Astrocyte (in vitro differentiated cells and primary cell): ENCODE data around the gene NOS1AP. TPM values are rescaled to one million over a fixed set of nuclear protein-coding genes. Genes with fewer than 3 reads are reported as not detected.

Source experiments
- DNase-seq: peaks from one replicate; pipeline ENCODE4 v3.0.0-alpha.2; 2010; ENCODE audit warnings: low read depth
- FAIRE-seq: peaks from 2 replicates; lab custom pipeline; 2011; peaks lifted over from hg19 to GRCh38; lab: Jason Lieb, UNC
- H2AFZ ChIP-seq: 2 replicates; pipeline ENCODE4 v1.6.0; 2012; ENCODE audit warnings: low read depth, low read length, inconsistent platforms
- H3K27ac ChIP-seq: 2 replicates; pipeline ENCODE4 v1.5.1; 2011; ENCODE audit warnings: low read depth, low read length, inconsistent platforms
- H3K27me3 ChIP-seq: 2 replicates; pipeline ENCODE4 v1.6.0; 2011; ENCODE audit warnings: low read length, inconsistent platforms; ENCODE audit not compliant: insufficient read depth
- H3K36me3 ChIP-seq: 2 replicates; pipeline ENCODE4 v1.5.1; 2011; ENCODE audit warnings: low read length, inconsistent platforms; ENCODE audit not compliant: insufficient read depth
- H3K4me1 ChIP-seq: 2 replicates; pipeline ENCODE4 v1.5.1; 2011; ENCODE audit warnings: low read length, inconsistent platforms; ENCODE audit not compliant: insufficient read depth
- H3K4me2 ChIP-seq: 2 replicates; pipeline ENCODE4 v1.6.0; 2012; ENCODE audit warnings: low read length, inconsistent platforms
- H3K4me3 ChIP-seq: 2 replicates; pipeline ENCODE4 v1.5.1; 2011; ENCODE audit warnings: low read depth, mild to moderate bottlenecking, low read length, inconsistent platforms; ENCODE audit not compliant: insufficient read depth
- H3K79me2 ChIP-seq: 2 replicates; pipeline ENCODE4 v1.6.0; 2012; ENCODE audit warnings: mild to moderate bottlenecking, low read length, inconsistent platforms; ENCODE audit not compliant: insufficient read depth
- H3K9ac ChIP-seq: 2 replicates; pipeline ENCODE4 v1.6.0; 2012; ENCODE audit warnings: mild to moderate bottlenecking, low read length, inconsistent platforms
- H3K9me3 ChIP-seq: 2 replicates; pipeline ENCODE4 v1.5.1; 2012; ENCODE audit warnings: low read depth, mild to moderate bottlenecking, low read length, inconsistent platforms; ENCODE audit not compliant: insufficient read depth
- H4K20me1 ChIP-seq: 2 replicates; pipeline ENCODE4 v1.6.0; 2012; ENCODE audit warnings: low read length, inconsistent platforms; ENCODE audit not compliant: insufficient read depth
- H3K27ac Mint-ChIP-seq: one replicate; pipeline ENCODE4 v1.8.0; 2021; ENCODE audit warnings: mild to moderate bottlenecking, mixed read lengths; ENCODE audit not compliant: unreplicated experiment
- H3K27me3 Mint-ChIP-seq: one replicate; pipeline ENCODE4 v1.8.0; 2021; ENCODE audit warnings: low read depth, mixed read lengths; ENCODE audit not compliant: unreplicated experiment
- H3K36me3 Mint-ChIP-seq: one replicate; pipeline ENCODE4 v1.8.0; 2021; ENCODE audit warnings: low read depth, mixed read lengths; ENCODE audit not compliant: unreplicated experiment
- H3K4me1 Mint-ChIP-seq: one replicate; pipeline ENCODE4 v1.8.0; 2021; ENCODE audit warnings: low read depth, mixed read lengths; ENCODE audit not compliant: unreplicated experiment
- H3K4me3 Mint-ChIP-seq: one replicate; pipeline ENCODE4 v1.8.0; 2021; ENCODE audit warnings: mild to moderate bottlenecking, moderate library complexity, mixed read lengths; ENCODE audit not compliant: unreplicated experiment
- H3K9me3 Mint-ChIP-seq: one replicate; pipeline ENCODE4 v1.8.0; 2021; ENCODE audit warnings: mild to moderate bottlenecking, mixed read lengths; ENCODE audit not compliant: unreplicated experiment
- EZH2 ChIP-seq: IDR thresholded peaks from 2 replicates; pipeline ENCODE4 v1.6.1; 2012; ENCODE audit warnings: mild to moderate bottlenecking, low read length, inconsistent platforms; ENCODE audit not compliant: insufficient read depth
- total RNA-seq: library from RNA; stranded (reverse); gene quantifications from 2 replicates; pipeline ENCODE4 v1.2.1, GENCODE V29; 2021
- TF ChIP-seq, protein P1 (sequence below): IDR thresholded peaks from 2 replicates; pipeline ENCODE4 v1.5.1; 2011; ENCODE audit warnings: low read depth, mild to moderate bottlenecking, inconsistent platforms, low read length, moderate library complexity; ENCODE audit not compliant: insufficient read depth

Gene NOS1AP
- total RNA-seq, 1 donor from 2014 or later, result 1.2 TPM

DNA sequence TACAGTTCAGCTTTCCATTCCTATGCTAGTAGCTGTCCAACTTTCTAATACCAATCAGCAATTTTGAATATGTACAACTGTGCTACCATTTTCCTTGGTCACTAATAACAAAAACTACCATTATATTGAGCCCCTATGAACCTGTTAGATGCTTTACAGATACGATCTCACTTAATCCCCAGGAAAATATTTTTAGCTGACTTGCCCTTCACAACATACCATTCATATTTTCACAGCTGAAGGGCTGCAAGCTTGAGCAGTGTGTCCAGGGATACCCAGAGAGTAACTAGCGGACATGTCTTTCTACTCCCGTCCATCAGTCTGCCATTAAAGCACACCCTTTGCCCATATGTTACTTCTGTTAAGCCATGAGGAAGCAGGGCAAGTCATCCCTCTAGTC, 166.7 kb downstream of the NOS1AP start:
- Histone ChIP-seq H3K9ac (no peak overlapping the region), H3K79me2 (no peaks in the 10 kb centered on the region), H3K36me3 (no peaks in the 10 kb centered on the region), H3K27ac (no peak overlapping the region), H3K27me3 (peaks cover 7% of the 10 kb centered on the region), H3K9me3 (no peaks in the 10 kb centered on the region), H3K4me1 (no peaks in the 10 kb centered on the region), H4K20me1 (no peaks in the 10 kb centered on the region), H2AFZ (no peak overlapping the region), H3K4me2 (no peak overlapping the region), H3K4me3 (no peak overlapping the region)
- FAIRE-seq (no peak), DNase-seq (peak; percentile 12)
- H3K27ac Mint-ChIP-seq, result no peak overlapping the region
- no peaks in the 10 kb centered on the region for H3K36me3 Mint-ChIP-seq
- peaks cover 9% of the 10 kb centered on the region for H3K4me1 Mint-ChIP-seq
- H3K27me3 Mint-ChIP-seq, result peaks cover 8% of the 10 kb centered on the region
- no peak for TF ChIP-seq EZH2
- TF ChIP-seq, protein P1, sequence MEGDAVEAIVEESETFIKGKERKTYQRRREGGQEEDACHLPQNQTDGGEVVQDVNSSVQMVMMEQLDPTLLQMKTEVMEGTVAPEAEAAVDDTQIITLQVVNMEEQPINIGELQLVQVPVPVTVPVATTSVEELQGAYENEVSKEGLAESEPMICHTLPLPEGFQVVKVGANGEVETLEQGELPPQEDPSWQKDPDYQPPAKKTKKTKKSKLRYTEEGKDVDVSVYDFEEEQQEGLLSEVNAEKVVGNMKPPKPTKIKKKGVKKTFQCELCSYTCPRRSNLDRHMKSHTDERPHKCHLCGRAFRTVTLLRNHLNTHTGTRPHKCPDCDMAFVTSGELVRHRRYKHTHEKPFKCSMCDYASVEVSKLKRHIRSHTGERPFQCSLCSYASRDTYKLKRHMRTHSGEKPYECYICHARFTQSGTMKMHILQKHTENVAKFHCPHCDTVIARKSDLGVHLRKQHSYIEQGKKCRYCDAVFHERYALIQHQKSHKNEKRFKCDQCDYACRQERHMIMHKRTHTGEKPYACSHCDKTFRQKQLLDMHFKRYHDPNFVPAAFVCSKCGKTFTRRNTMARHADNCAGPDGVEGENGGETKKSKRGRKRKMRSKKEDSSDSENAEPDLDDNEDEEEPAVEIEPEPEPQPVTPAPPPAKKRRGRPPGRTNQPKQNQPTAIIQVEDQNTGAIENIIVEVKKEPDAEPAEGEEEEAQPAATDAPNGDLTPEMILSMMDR, result no peak
- no peaks in the 10 kb centered on the region for H3K9me3 Mint-ChIP-seq
- no peak overlapping the region for H3K4me3 Mint-ChIP-seq

DNA sequence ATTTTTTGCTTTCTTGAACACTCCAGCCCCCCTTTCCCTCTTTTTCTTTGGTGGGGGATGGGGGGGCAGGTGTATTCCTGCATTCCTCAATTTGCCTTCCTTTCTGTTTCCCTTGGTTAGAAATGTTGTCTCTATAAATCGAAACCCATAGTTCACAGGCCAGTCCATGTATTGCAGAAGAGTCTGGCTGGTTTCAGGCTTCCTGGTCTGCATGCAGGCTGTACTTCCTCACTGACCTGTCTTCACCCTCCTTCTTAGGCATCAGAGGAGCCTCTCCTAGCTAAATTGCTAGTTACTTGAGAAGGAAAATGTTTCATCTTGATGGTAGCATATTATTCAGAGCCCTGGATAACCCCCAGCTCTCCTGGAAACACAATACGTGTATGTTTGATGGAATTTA, 167.1 kb downstream of the NOS1AP start:
- Mint-ChIP-seq H3K27me3 (peaks cover 8% of the 10 kb centered on the region), H3K4me1 (peaks cover 12% of the 10 kb centered on the region), H3K9me3 (no peaks in the 10 kb centered on the region), H3K4me3 (no peak overlapping the region), H3K36me3 (no peaks in the 10 kb centered on the region), H3K27ac (no peak overlapping the region)
- Histone ChIP-seq H3K4me1 (no peaks in the 10 kb centered on the region), H3K36me3 (no peaks in the 10 kb centered on the region), H3K4me2 (no peak overlapping the region), H2AFZ (no peak overlapping the region), H3K9ac (no peak overlapping the region), H3K27ac (no peak overlapping the region), H3K27me3 (peaks cover 7% of the 10 kb centered on the region), H3K9me3 (no peaks in the 10 kb centered on the region), H3K4me3 (no peak overlapping the region), H3K79me2 (no peaks in the 10 kb centered on the region), H4K20me1 (no peaks in the 10 kb centered on the region)
- TF ChIP-seq EZH2, result no peak
- TF ChIP-seq, protein P1, result no peak
- FAIRE-seq (no peak), DNase-seq (no peak)

DNA sequence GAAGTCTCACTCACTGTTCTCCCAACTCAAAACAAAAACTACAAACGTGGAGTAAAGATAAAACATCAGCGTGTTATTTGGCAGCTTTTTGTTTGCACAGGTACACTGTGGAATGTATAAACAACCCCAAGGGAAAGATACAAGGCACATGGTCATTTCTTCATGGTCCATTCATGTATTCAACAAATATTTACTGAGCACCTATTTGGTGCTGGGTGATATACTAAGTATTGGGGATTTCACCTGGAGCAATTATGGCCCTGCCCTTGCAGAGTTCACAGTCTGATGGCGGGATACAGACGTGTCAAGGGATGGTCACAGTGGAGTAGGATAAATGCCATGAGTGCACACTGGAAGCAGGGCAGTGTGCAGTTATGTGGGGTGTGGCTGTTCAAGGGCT, 171.1 kb downstream of the NOS1AP start:
- H3K27ac ChIP-seq, result no peak overlapping the region
- Mint-ChIP-seq H3K4me3 (no peak overlapping the region), H3K4me1 (peaks cover 15% of the 10 kb centered on the region), H3K27ac (no peak overlapping the region), H3K27me3 (peaks cover 3% of the 10 kb centered on the region), H3K36me3 (no peaks in the 10 kb centered on the region), H3K9me3 (no peaks in the 10 kb centered on the region)
- no peaks in the 10 kb centered on the region for H3K9me3 ChIP-seq
- peaks cover 7% of the 10 kb centered on the region for H3K27me3 ChIP-seq
- H3K4me3 ChIP-seq, result no peak overlapping the region
- no peaks in the 10 kb centered on the region for H4K20me1 ChIP-seq
- H3K4me2 ChIP-seq, result no peak overlapping the region
- H3K4me1 ChIP-seq, result no peaks in the 10 kb centered on the region
- H3K79me2 ChIP-seq, result no peaks in the 10 kb centered on the region
- TF ChIP-seq, protein P1, result no peak
- TF ChIP-seq EZH2, result no peak
- no peaks in the 10 kb centered on the region for H3K36me3 ChIP-seq
- H2AFZ ChIP-seq, result no peak overlapping the region
- H3K9ac ChIP-seq, result no peak overlapping the region
- DNase-seq (no peak), FAIRE-seq (no peak)
